ENCODE data around the gene UBE2G1. TPM values are rescaled to one million over a fixed set of nuclear protein-coding genes. Genes with fewer than 3 reads are reported as not detected.
"Not testable (repeated sequence)": the region's sequence is repeated elsewhere in the genome, so short reads cannot be mapped to it uniquely, and the experiment has no call there.

The UBE2G1 gene
- total RNA-seq, 1 experiment from 2014 or later: 67.3 TPM

GRCh38 chr17:4255271-4255670 lies 111.2 kb downstream of the UBE2G1 start:
- DNase-seq (ENCODE audit: extremely low read depth, low read depth): not testable (repeated sequence)

- DNase-seq (ENCODE audit: extremely low read depth, low read depth): no peak
These were observed 115.6 kb downstream of the UBE2G1 start for GRCh38 chr17:4250887-4251286.

- DNase-seq (ENCODE audit: extremely low read depth, low read depth): peak; percentile 34
These were observed 116.9 kb downstream of the UBE2G1 start for GRCh38 chr17:4249452-4250029.

- no peak for DNase-seq (ENCODE audit: extremely low read depth, low read depth)
These were observed 117.8 kb downstream of the UBE2G1 start for GRCh38 chr17:4248504-4249277.

- DNase-seq (ENCODE audit: extremely low read depth, low read depth): no peak
These were observed 118.5 kb downstream of the UBE2G1 start for GRCh38 chr17:4247971-4248388.

GRCh38 chr17:4247361-4247970 lies 119.0 kb downstream of the UBE2G1 start:
- no peak for DNase-seq (ENCODE audit: extremely low read depth, low read depth)

GRCh38 chr17:4246674-4247073 lies 119.8 kb downstream of the UBE2G1 start:
- DNase-seq (ENCODE audit: extremely low read depth, low read depth): no peak

- no peak for DNase-seq (ENCODE audit: extremely low read depth, low read depth)
These were observed 124.9 kb downstream of the UBE2G1 start for GRCh38 chr17:4241535-4241934.

- DNase-seq (ENCODE audit: extremely low read depth, low read depth): no peak
These were observed 130.0 kb downstream of the UBE2G1 start for GRCh38 chr17:4236456-4236855.

GRCh38 chr17:4235372-4236279 lies 130.8 kb downstream of the UBE2G1 start:
- DNase-seq (ENCODE audit: extremely low read depth, low read depth): no peak

- DNase-seq (ENCODE audit: extremely low read depth, low read depth): no peak
These were observed 132.1 kb downstream of the UBE2G1 start for GRCh38 chr17:4234401-4234800.

- DNase-seq (ENCODE audit: extremely low read depth, low read depth): no peak
These were observed 132.7 kb downstream of the UBE2G1 start for GRCh38 chr17:4233668-4234258.

- DNase-seq (ENCODE audit: extremely low read depth, low read depth): no peak
These were observed 134.2 kb downstream of the UBE2G1 start for GRCh38 chr17:4232168-4232813.

GRCh38 chr17:4229627-4230541 lies 136.6 kb downstream of the UBE2G1 start:
- peak; percentile 33 for DNase-seq (ENCODE audit: extremely low read depth, low read depth)

GRCh38 chr17:4221899-4222659 lies 144.4 kb downstream of the UBE2G1 start:
- no peak for DNase-seq (ENCODE audit: extremely low read depth, low read depth)

- no peak for DNase-seq (ENCODE audit: extremely low read depth, low read depth)
These were observed 145.3 kb downstream of the UBE2G1 start for GRCh38 chr17:4221163-4221562.

GRCh38 chr17:4220655-4221054 lies 145.8 kb downstream of the UBE2G1 start:
- DNase-seq (ENCODE audit: extremely low read depth, low read depth): no peak
